Stimulated activated memory B cell treated with anti-CD40 and anti-IgM and Interleukin-4, amounts not matched to agents 10 μg/mL and 1 μg/mL and 100 μg/mL, for 72 hours (primary cell): ENCODE results near the gene MN1.

Source experiments
- ATAC-seq: fragments of 150-1000 bp; cut with Tn5 transposase; 2 replicates; pipeline ENCODE4 v1.10.0; 2021
- H3K27ac Mint-ChIP-seq: one replicate; pipeline ENCODE4 v1.8.0; 2022; ENCODE audit warnings: mild to moderate bottlenecking, mixed read lengths
- H3K27me3 Mint-ChIP-seq: one replicate; pipeline ENCODE4 v1.8.0; 2022; ENCODE audit warnings: mixed read lengths
- H3K36me3 Mint-ChIP-seq: one replicate; pipeline ENCODE4 v1.8.0; 2022; ENCODE audit warnings: mixed read lengths
- H3K4me1 Mint-ChIP-seq: one replicate; pipeline ENCODE4 v1.8.0; 2022; ENCODE audit warnings: mixed read lengths
- H3K4me3 Mint-ChIP-seq: one replicate; pipeline ENCODE4 v1.8.0; 2022; ENCODE audit warnings: mild to moderate bottlenecking, moderate library complexity, mixed read lengths
- H3K9me3 Mint-ChIP-seq: one replicate; pipeline ENCODE4 v1.8.0; 2022; ENCODE audit warnings: mixed read lengths

Gene MN1

DNA sequence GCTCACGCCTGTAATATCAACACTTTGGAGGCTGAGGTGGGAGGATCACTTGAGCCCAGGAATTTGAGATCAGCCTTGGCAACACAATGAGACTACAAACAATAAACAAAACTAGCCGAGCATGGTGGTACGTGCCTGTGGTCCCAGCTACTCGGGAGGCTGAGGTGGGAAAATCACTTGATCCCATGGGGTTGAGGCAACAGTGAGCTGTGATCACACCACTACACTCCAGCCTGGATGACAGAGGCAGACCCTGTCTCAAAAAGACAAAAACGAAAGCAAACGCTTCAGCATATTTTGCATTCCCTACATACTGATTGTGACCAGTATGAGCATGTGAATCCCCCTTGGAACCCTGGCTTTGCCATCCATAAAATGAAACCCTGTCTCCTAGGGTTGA is 33.9 kb upstream of the MN1 start:
- Mint-ChIP-seq H3K4me3 (no peak overlapping the region), H3K27me3 (no peaks in the 10 kb centered on the region), H3K27ac (no peak overlapping the region), H3K4me1 (no peaks in the 10 kb centered on the region), H3K9me3 (peaks cover 13% of the 10 kb centered on the region), H3K36me3 (peaks cover 32% of the 10 kb centered on the region)
- ATAC-seq: no peak

DNA sequence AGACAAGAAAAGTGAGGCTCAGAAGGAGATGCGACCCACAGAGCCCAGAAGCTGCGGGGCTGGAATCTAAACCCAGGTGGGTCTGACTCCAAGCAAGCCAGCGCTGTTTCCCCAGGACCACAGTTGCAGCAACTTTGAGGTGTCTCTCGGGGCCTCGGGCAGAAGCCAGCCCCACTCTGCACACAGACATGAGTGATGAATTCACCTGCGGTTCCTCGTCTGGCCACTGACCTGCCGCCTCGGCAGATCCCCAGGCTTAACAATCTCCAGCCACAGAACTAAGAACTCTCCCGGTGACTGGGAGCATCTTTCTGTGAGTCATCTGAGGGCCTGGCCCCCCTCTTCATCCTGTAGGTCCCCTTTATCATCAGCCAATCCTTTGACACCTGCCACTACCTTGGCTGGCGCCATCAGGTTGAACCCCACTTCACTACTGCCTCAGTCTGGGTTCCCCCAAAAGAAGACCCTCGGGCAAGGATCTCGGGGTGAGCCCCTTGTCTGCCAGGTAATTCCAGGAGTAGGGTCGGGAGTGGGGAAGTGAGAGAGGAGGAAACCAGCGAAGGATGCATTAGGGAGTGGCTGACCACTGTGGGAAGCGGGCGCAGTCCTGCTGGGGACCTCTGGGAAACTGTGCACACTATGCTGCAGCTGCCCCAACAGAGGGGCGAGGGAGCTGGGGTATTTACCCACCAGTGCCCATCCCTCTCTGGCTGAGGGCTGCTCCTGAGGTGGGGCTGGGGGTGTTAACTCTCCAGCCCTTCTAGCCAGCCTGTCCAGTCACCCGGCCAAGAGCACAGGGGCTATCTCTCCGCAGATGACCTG is 33.0 kb upstream of the MN1 start:
- Mint-ChIP-seq H3K36me3 (peaks cover 30% of the 10 kb centered on the region), H3K9me3 (peaks cover 13% of the 10 kb centered on the region), H3K4me3 (no peak overlapping the region), H3K4me1 (no peaks in the 10 kb centered on the region), H3K27ac (no peak overlapping the region), H3K27me3 (no peaks in the 10 kb centered on the region)
- no peak for ATAC-seq

DNA sequence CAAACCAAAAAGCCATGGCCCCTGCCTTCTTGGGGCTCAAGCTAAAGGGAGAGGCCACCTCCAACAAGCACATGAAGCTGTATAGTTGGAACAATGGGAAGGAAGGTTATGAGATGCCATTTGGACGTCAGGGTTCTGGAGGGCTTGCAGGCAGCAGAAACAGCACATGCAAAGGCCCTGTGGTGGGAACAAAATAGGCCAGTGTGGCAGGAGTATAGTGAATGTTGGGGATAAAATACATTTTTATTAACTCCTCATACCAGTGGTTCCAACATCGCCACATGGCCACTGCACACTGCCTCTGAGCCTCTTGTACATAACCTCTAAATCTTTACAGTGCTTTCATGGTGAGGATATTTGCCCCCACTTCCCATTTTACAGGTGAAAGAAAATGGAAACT is 32.2 kb upstream of the MN1 start:
- H3K27ac Mint-ChIP-seq: no peak overlapping the region
- H3K9me3 Mint-ChIP-seq: peaks cover 13% of the 10 kb centered on the region

DNA sequence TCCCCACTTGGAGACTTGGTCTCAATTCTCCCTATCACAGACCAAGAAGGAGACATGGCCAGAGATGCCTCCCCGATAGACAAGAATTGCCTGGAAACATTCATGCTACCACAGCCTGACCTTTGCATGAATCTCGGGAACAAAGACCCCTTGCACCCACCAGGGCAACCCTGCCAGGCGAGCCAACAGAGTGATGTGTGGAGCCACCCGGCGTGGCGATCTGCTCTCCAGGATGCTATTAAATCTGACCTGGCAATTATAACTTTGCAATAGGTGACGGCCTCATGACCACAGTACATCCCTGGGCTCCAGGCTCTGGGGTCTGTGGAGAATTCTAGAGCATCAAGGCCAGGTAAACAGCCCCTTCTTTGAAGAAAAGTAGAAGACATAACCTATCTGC is 31.1 kb upstream of the MN1 start:
- peaks cover 25% of the 10 kb centered on the region for H3K36me3 Mint-ChIP-seq

More for the DNA sequence above, 32.2 kb upstream of the MN1 start:
- Mint-ChIP-seq H3K27me3 (no peaks in the 10 kb centered on the region), H3K4me3 (no peak overlapping the region), H3K4me1 (no peaks in the 10 kb centered on the region), H3K36me3 (peaks cover 27% of the 10 kb centered on the region)
- no peak for ATAC-seq

DNA sequence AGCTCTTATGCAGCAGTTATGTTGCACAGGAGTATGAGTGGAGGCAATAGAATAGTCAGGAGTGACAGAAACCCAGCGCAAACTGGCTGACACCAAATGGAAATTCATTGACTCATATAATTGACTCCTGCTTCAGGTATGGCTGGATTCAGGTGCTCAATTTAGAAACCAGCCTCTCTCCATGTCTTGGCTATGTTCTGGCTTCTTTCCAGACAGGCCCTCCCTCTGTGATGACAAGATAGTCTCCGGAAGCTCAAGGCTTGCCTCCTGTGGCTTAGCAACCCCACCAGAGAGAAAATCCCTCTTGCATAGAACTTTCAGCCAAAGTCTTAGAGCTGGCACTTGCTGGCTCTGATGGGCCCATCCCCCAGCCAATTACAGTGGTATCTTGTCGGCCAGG is 28.1 kb upstream of the MN1 start:
- ATAC-seq: no peak
- Mint-ChIP-seq H3K36me3 (peaks cover 36% of the 10 kb centered on the region), H3K27ac (no peak overlapping the region), H3K27me3 (no peaks in the 10 kb centered on the region), H3K9me3 (no peaks in the 10 kb centered on the region), H3K4me1 (no peaks in the 10 kb centered on the region), H3K4me3 (no peak overlapping the region)

More for the DNA sequence above, 31.1 kb upstream of the MN1 start:
- no peak for ATAC-seq
- Mint-ChIP-seq H3K27me3 (no peaks in the 10 kb centered on the region), H3K9me3 (peaks cover 7% of the 10 kb centered on the region), H3K4me3 (no peak overlapping the region), H3K27ac (no peak overlapping the region), H3K4me1 (no peaks in the 10 kb centered on the region)

DNA sequence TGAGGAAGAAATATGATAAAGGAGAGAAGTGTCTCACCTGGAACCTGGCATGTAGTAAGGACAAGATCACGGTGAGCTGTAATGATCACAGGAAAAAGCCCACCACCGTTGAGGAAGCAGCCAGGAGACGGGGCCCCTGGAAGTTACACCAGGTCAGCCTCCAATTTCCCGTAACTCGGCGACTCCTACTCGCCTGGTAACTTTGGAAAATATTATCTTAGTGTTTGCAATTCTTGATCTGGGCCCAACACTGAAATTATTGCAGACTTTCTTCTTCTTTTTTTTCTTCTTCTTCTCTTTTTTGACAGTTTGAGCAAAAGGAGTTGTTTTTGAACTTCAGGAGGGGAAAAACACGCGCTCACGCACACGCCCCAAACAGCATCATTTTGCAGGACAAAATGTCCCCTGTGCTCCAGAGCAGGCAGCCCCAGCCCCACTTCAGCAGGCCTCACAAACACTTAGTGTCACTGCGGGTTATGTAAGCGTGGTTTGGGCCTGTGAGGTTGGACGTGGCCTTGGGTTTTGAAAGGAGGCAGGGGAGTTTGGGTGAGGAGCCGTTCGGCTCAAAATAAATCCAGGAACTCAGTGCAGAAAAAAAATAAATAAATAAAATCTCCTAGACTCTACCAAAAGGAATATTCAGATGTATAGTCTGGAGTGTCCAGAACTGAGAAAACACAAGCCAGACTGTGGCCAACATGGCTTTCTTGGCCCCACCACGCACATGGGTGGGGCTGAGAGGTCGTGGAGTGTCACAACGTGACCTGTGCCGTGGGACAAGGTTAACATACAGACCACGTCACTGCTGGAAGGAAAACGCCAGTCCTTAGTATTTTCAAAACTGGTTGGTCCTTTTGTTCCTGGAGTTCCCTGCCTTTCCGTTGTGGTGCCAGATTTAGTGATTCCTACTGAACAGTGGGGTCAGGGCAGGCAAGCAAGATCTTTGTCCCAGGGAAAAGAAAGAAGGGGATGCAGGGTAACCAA is 26.3 kb upstream of the MN1 start:
- no peak overlapping the region for H3K4me3 Mint-ChIP-seq
- H3K9me3 Mint-ChIP-seq: no peaks in the 10 kb centered on the region
- H3K36me3 Mint-ChIP-seq: peaks cover 33% of the 10 kb centered on the region
- no peaks in the 10 kb centered on the region for H3K27me3 Mint-ChIP-seq
- H3K27ac Mint-ChIP-seq: no peak overlapping the region
- H3K4me1 Mint-ChIP-seq: no peaks in the 10 kb centered on the region
- no peak for ATAC-seq

DNA sequence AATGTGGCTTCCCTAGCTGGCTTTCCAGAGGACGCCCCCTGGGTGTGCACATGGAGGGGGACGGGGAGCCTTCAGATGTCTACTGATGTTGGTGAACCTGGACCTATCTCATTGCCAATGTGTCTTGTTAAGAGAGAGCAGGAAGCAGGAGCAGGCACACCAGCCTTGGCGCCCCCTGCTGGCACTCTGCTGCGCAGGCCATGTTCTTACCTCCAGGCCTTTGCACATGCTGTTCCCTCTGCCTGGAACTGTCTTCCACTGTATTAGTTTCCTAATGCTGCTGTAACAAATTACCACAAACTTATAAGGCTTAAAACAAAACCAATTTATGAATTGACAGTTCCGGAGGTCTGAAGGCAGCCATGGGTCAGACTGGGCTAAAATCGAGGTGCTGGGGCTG is 23.6 kb upstream of the MN1 start:
- Mint-ChIP-seq H3K36me3 (peaks cover 33% of the 10 kb centered on the region), H3K27ac (no peak overlapping the region), H3K4me1 (no peaks in the 10 kb centered on the region), H3K9me3 (no peaks in the 10 kb centered on the region), H3K4me3 (no peak overlapping the region), H3K27me3 (no peaks in the 10 kb centered on the region)
- ATAC-seq: no peak

DNA sequence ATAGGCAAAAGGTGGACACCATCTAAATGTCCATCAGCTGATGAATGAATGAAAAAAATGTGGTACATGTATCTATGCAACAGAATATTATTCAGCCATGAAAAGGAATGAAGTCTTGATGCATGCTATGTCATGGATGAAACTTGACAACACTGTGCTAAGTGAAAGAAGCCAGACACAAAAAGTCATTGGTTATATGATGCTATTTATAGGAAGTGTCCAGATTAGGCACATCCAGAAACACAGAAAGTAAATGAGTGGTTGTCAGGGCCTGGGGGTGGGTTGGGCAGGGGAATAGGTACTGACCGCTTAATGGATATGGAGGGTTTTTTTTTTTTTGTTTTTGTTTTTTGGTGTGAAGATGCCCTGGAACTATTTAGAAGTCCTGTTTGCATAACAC is 21.7 kb upstream of the MN1 start:
- Mint-ChIP-seq H3K27me3 (no peaks in the 10 kb centered on the region), H3K4me3 (no peak overlapping the region), H3K36me3 (peaks cover 28% of the 10 kb centered on the region), H3K4me1 (no peaks in the 10 kb centered on the region), H3K9me3 (no peaks in the 10 kb centered on the region), H3K27ac (no peak overlapping the region)
- ATAC-seq: no peak

DNA sequence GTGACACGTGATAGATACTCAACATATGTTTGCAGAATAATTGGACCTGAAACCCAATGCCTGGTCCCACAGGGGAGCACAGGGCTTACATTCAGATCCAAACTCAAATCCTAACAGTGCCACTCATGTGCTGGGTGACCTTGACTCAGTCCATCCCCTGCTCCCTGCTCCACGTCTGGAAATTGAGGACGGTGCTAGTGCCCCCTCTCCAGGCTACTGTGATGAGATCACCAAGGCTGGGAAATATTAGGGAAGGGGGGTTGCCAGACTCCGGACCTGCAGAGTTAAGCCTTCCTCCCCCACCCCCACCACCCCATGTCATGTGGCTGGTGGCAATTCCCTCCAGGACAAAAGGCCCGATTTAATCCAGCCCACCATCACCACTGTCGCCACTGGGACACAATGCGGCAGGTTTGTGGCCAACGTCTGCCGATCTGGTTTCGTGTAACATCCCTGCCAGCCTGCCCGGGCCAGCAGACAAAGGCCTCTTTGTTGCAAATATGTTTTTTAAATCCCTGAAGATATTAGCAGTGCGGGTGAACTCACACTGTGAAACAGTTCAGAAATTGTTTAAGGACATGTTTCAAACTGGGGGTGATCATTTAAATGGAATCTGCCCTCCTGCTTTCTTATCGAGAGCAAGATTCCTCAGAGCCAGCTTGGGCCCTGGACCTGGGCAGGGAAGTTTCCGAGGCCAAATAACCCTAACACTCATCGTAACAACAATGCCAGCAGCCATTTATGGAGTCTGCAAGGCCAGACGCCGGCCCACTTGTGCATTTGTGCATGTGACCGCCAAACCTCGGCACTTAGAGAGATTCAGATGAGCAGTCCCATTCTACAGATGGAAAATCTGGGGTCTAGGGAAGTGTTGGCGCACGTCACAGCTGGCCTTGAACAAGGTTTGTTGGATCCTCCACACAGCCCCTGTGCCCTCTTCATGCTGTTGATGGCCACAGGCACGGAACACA is 19.6 kb upstream of the MN1 start:
- peaks cover 15% of the 10 kb centered on the region for H3K36me3 Mint-ChIP-seq
- H3K4me3 Mint-ChIP-seq: no peak overlapping the region
- no peaks in the 10 kb centered on the region for H3K4me1 Mint-ChIP-seq
- H3K27me3 Mint-ChIP-seq: peaks cover 16% of the 10 kb centered on the region
- no peak overlapping the region for H3K27ac Mint-ChIP-seq
- no peaks in the 10 kb centered on the region for H3K9me3 Mint-ChIP-seq
- ATAC-seq: no peak

DNA sequence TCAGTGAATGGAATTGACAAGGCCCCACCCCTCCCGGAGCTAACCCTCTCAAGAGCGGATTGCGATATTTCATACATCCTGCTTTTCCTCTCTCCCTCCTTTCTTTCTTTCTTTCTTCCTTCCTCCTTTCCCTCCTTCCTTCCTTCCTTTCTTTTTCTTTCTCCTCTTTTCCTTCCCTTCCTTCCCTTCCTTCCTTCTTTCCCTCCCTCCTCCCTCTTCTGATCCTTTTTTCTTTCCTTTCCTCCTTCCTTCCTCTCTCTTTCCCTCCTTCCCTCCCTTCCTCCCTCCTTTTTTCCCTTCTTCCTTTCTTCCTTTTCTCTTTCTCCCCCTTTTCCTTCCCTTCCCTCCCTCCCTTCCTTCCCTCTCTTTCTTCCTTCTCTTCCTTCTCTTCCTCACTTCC is 15.0 kb upstream of the MN1 start:
- Mint-ChIP-seq H3K4me3 (no peak overlapping the region), H3K36me3 (no peaks in the 10 kb centered on the region), H3K9me3 (no peaks in the 10 kb centered on the region), H3K27ac (no peak overlapping the region), H3K27me3 (peaks cover 26% of the 10 kb centered on the region), H3K4me1 (no peaks in the 10 kb centered on the region)
- no peak for ATAC-seq

DNA sequence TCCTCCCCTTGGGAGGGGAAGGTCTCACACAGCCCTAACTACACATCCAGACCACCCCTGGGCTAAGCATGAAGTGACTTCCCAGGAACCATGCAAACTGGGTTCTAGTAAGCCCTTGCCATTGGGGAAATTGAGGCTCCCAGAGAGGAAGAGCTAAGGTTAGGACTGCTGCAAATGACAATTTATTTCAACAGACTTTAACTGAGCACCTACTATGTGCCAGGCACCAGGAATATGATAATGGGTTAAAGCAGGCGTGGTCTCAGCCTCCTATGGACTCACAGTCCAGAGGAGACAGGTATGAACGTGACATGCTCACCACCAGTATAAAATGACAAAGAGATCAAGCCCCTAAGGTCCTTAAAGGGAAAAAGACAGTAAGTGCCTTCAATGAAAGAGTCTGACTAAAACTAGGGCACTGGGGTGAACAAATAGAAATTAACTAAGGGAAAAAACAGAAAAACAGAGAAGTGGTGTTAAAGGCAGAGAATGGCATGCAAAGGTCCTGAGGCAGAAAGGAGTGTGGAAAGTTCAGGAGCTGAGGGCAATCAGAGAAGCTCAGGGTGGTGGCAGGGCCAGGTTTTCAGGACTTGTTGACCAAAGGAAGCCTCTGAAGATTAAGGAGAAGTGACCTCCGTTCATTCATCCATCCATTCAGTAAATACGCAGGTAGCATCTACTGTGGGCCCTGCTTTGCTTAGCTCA is 14.4 kb upstream of the MN1 start:
- Mint-ChIP-seq H3K36me3 (no peaks in the 10 kb centered on the region), H3K27ac (no peak overlapping the region), H3K4me1 (no peaks in the 10 kb centered on the region), H3K9me3 (no peaks in the 10 kb centered on the region), H3K27me3 (peaks cover 31% of the 10 kb centered on the region), H3K4me3 (no peak overlapping the region)
- no peak for ATAC-seq

DNA sequence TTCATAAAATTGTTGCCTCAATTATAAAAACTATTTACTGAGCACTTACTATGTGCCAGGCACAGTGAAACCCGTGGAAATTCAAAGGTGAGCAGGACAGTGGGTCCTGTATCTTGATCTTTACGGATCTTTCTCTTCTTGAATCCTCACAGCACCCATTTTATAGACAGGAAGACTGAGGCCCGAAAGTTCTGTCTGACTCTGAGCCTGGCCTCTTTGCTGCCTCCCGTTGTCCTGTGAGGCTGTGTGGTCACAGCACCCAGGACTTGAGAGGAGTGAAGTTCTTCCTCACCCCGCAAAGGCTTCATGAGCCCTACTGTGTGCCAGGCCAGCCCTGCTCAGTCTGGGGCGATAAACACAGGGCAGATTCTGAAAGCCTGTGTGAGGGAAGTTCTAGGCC is 13.4 kb upstream of the MN1 start:
- Mint-ChIP-seq H3K9me3 (no peaks in the 10 kb centered on the region), H3K36me3 (no peaks in the 10 kb centered on the region), H3K27ac (no peak overlapping the region), H3K4me3 (no peak overlapping the region), H3K27me3 (peaks cover 31% of the 10 kb centered on the region), H3K4me1 (no peaks in the 10 kb centered on the region)
- no peak for ATAC-seq

DNA sequence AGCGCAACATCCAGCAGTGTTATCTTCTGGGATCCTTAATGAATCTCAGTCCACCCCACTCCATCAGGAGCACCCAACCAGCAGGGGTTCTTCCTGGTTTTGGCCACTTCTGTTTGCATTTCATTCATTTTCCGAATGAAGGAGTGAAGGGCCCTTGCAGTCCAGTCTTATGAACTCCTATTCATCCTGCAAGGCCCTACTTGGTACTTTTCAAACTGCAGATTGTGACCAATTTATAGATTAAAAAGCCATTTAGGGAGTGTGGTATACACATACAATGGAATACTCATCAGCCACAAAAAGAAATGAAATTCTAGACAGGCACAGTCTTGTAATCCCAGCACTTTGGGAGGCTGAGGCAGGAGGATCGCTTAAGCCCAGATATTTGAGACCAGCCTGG is 10.2 kb upstream of the MN1 start:
- no peaks in the 10 kb centered on the region for H3K36me3 Mint-ChIP-seq

DNA sequence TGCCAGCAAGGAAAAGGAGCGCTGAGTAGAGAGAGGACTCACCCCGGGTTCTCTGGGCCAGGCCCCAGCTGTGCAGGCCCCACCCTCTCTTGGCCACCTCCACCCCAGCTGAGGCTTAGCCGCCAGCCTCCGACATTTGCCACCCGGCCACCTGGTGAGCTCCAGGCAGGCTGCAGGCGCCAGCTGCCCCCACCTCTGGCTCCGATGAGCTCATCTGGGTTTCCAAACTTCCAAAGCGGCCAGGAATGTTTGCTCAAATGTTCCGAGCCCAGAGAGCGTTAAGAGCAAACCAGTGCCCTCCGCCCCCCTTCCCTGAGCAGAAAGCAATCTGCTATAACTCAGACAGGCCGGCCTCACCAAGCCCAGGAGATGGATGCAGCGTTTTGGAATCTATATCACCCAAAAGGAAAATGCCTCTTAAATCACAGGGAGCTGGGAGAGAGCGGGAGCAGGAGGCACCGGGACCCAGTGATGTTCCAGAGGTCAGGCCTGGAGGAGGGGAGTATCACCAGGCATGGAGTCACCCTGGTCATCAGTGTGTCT is 9.1 kb upstream of the MN1 start:
- Mint-ChIP-seq H3K36me3 (no peaks in the 10 kb centered on the region), H3K4me3 (no peak overlapping the region), H3K27me3 (peaks cover 26% of the 10 kb centered on the region), H3K4me1 (no peaks in the 10 kb centered on the region), H3K9me3 (no peaks in the 10 kb centered on the region), H3K27ac (no peak overlapping the region)
- no peak for ATAC-seq

More for the DNA sequence above, 10.2 kb upstream of the MN1 start:
- Mint-ChIP-seq H3K4me1 (no peaks in the 10 kb centered on the region), H3K9me3 (no peaks in the 10 kb centered on the region), H3K27ac (no peak overlapping the region), H3K27me3 (peaks cover 31% of the 10 kb centered on the region), H3K4me3 (no peak overlapping the region)
- no peak for ATAC-seq
